ENCODE measurements around the gene GPHN. TPM values are rescaled to one million over a fixed set of nuclear protein-coding genes. Genes with fewer than 3 reads are reported as not detected.

The GPHN gene
- total RNA-seq, 4 donors from 2014 or later = 14.4 to 32.7 (median 21.1) TPM

DNA sequence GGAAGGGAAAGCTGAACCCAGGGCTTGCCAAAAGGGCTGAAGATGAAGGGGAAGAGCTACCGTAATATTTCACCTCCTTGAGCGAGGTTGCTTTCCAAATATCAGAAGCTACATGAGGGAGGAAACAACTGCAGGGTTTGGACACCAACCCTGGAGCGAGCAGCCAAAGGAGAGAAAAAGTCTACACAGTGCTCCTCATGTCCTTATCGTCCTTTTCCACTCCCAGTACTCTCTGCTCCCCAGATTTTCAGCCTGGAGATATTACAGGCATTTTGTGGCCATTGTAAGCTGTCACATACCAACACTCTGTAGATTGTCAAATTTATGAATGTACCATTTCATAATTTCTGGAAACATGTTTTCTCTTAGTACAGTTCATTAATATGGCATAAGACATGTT, 115.9 kb downstream of the GPHN start:
- DNase-seq = no peak
- 80 to 81% methylated on average over 4 of the region's 4 CpGs for WGBS, 2 donors
- H3K4me3 ChIP-seq (replicated peaks in 1 of 3) = no peak overlapping the region
- intact Hi-C loops (cut with DNase I) = loop anchor here (10.0 kb wide), 1 partner anchor 501 kb away; no protein-coding TSS in a partner anchor
- H3K9me3 ChIP-seq = no peaks in the 10 kb centered on the region
- H3K4me1 ChIP-seq = no peaks in the 10 kb centered on the region
- TF ChIP-seq, protein P1, sequence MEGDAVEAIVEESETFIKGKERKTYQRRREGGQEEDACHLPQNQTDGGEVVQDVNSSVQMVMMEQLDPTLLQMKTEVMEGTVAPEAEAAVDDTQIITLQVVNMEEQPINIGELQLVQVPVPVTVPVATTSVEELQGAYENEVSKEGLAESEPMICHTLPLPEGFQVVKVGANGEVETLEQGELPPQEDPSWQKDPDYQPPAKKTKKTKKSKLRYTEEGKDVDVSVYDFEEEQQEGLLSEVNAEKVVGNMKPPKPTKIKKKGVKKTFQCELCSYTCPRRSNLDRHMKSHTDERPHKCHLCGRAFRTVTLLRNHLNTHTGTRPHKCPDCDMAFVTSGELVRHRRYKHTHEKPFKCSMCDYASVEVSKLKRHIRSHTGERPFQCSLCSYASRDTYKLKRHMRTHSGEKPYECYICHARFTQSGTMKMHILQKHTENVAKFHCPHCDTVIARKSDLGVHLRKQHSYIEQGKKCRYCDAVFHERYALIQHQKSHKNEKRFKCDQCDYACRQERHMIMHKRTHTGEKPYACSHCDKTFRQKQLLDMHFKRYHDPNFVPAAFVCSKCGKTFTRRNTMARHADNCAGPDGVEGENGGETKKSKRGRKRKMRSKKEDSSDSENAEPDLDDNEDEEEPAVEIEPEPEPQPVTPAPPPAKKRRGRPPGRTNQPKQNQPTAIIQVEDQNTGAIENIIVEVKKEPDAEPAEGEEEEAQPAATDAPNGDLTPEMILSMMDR (IDR thresholded peaks at IDR 0.05) = no peak
- no peak for TF ChIP-seq POLR2A (IDR thresholded peaks at IDR 0.05)
- H3K36me3 ChIP-seq = no peaks in the 10 kb centered on the region
- no peak overlapping the region for H3K27ac ChIP-seq
- no peaks in the 10 kb centered on the region for H3K27me3 ChIP-seq

DNA sequence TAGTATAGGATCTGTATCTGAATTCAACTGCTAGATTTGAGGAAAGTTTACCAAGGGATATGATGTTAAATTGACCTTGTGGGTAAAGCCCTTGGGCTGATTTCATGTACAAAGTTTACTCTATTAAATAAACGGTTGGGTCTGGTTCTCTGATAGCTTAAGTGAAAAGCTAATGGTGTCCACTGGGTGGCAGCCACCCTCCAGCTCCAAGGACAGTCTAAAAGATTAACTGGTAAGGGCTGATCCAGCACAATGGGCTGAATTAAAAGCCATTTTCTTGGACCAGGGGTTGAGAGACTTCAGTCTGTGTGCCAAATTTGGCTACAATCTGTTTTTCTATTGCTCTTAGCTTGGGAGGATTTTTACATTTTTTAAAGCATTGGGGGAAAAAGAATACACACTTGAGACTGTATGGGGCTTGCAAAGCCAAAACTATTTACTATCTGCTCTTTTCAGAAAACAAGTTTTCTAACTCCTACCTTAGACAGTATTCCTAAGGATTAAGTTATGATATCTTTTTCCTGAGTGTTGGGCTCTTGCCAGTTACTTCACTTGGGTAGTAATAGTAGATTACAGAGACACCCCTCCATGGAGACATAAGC, 116.5 kb downstream of the GPHN start:
- Histone ChIP-seq H3K4me3 (replicated peaks in 1 of 3) (no peak overlapping the region), H3K27ac (no peak overlapping the region), H3K9me3 (no peaks in the 10 kb centered on the region), H3K27me3 (no peaks in the 10 kb centered on the region), H3K4me1 (no peaks in the 10 kb centered on the region), H3K36me3 (no peaks in the 10 kb centered on the region)
- intact Hi-C loops (cut with DNase I) = loop anchor here (10.0 kb wide), 1 partner anchor 500 kb away; no protein-coding TSS in a partner anchor
- 0 to 6% methylated on average over 1 of the region's 1 CpG for WGBS, 2 donors
- peak; percentile 47 to 64 for DNase-seq
- TF ChIP-seq, protein P1 (IDR thresholded peaks at IDR 0.05) = peak in 5 of 6 experiments; percentile 29 to 79 (median 62)
- TF ChIP-seq POLR2A (IDR thresholded peaks at IDR 0.05) = no peak

DNA sequence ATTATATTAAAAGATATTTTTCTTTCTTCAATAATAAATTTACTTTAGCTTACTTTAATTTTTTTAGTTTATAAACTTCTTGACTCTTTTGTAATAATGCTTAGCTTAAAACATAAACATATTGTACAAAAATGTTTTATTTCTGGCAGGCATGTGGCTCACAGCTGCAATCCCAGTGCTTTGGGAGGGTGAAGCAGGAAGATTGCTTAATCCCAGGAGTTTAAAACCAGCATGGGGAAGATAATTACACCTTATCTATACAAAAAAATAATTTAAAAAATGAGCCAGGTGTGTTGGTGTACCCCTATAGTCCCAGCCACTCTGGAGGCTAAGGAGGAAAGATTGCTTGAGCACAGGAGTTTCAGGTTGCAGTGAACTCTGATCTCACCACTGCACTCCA, 120.7 kb downstream of the GPHN start:
- Histone ChIP-seq H3K27me3 (no peaks in the 10 kb centered on the region), H3K4me3 (replicated peaks in 1 of 3) (no peak overlapping the region), H3K9me3 (no peaks in the 10 kb centered on the region), H3K36me3 (no peaks in the 10 kb centered on the region), H3K27ac (no peak overlapping the region), H3K4me1 (no peaks in the 10 kb centered on the region)
- no peak for DNase-seq
- TF ChIP-seq, protein P1 (IDR thresholded peaks at IDR 0.05) = no peak
- TF ChIP-seq POLR2A (IDR thresholded peaks at IDR 0.05) = no peak
- intact Hi-C loops (cut with DNase I) = loop anchor here (10.0 kb wide), 1 partner anchor 496 kb away; no protein-coding TSS in a partner anchor

DNA sequence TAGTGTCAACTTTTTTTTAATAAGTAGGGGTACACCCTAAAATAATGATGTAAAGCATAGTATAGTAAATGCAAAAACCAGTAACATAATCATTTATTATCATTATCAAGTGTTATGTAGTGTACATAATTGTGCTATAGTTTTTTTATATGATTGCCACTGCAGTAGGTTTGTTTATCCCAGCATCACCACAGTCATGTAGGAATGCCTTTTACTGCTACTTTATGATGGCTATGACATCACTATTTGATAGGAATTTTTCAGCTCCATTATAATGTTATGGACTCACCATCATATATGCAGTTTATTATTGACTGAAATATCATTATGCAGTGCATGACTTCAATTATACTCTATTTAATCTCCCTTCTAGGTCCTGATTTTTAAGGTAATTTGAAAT, 121.6 kb downstream of the GPHN start:
- Histone ChIP-seq H3K9me3 (no peaks in the 10 kb centered on the region), H3K27me3 (no peaks in the 10 kb centered on the region), H3K4me3 (replicated peaks in 1 of 3) (no peak overlapping the region), H3K4me1 (no peaks in the 10 kb centered on the region), H3K36me3 (no peaks in the 10 kb centered on the region), H3K27ac (no peak overlapping the region)
- DNase-seq = no peak
- intact Hi-C loops (cut with DNase I) = loop anchor here (10.0 kb wide), 1 partner anchor 495 kb away; no protein-coding TSS in a partner anchor
- TF ChIP-seq, protein P1 (IDR thresholded peaks at IDR 0.05) = no peak
- TF ChIP-seq POLR2A (IDR thresholded peaks at IDR 0.05) = no peak

DNA sequence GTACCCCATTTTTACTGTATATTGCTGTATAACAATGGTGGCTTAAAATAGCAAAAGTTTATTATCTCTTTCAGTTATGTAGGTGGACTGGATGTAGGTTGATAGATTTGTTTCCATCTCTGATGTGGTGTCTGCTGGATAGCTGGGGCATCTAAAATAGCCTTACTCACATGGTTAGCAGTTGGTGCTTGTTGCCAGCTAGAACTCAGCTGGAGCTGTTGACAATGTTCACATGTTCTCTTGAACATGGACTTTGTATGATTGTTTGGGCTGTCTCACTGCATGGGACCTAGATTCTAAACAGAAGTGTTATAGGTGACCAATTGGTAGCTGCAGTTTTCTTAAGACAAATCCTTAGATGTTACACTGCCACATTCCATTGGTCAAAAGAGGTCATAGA, 126.9 kb downstream of the GPHN start:
- Histone ChIP-seq H3K36me3 (no peaks in the 10 kb centered on the region), H3K27me3 (no peaks in the 10 kb centered on the region), H3K4me1 (peaks cover 0 to 3% of the 10 kb centered on the region in 2 donors), H3K9me3 (no peaks in the 10 kb centered on the region), H3K4me3 (replicated peaks in 1 of 3) (no peak overlapping the region), H3K27ac (no peak overlapping the region)
- intact Hi-C loops (cut with DNase I) = no loop called here
- TF ChIP-seq, protein P1 (IDR thresholded peaks at IDR 0.05) = no peak
- no peak for TF ChIP-seq POLR2A (IDR thresholded peaks at IDR 0.05)
- DNase-seq = no peak

Measured in thyroid gland (tissue), 4 donors.